Neural crest cell (in vitro differentiated cells): Measurements from ENCODE around the gene CCDC77. TPM values are rescaled to one million over a fixed set of nuclear protein-coding genes. Genes with fewer than 3 reads are reported as not detected.

ENCODE experiments used
- DNase-seq: peaks from one replicate; pipeline ENCODE4 v3.0.0; 2021; ENCODE audit warnings: low read depth, mixed read lengths, low spot score
- H3K27ac Mint-ChIP-seq: one replicate; pipeline ENCODE4 v1.8.0; 2021; ENCODE audit warnings: mild to moderate bottlenecking, mixed read lengths; ENCODE audit not compliant: unreplicated experiment
- H3K27me3 Mint-ChIP-seq: 2 replicates; pipeline ENCODE4 v1.8.0; 2021; ENCODE audit warnings: low read depth, mild to moderate bottlenecking, mixed read lengths
- H3K36me3 Mint-ChIP-seq: 2 replicates; pipeline ENCODE4 v1.8.0; 2021; ENCODE audit warnings: low read depth, mild to moderate bottlenecking, mixed read lengths
- H3K4me1 Mint-ChIP-seq: 2 replicates; pipeline ENCODE4 v1.8.0; 2021; ENCODE audit warnings: mixed read lengths
- H3K4me3 Mint-ChIP-seq: one replicate; pipeline ENCODE4 v1.8.0; 2021; ENCODE audit warnings: mild to moderate bottlenecking, mixed read lengths
- H3K9me3 Mint-ChIP-seq: 2 replicates; pipeline ENCODE4 v1.8.0; 2021; ENCODE audit warnings: mixed read lengths
- CTCF ChIP-seq: fragments of 200-600 bp; sonication (generic); conservative IDR thresholded peaks from 2 replicates; pipeline ENCODE4 v1.5.0; 2021; ENCODE audit warnings: antibody characterized with exemption, mild to moderate bottlenecking
- total RNA-seq: library from RNA; stranded (reverse); gene quantifications from 2 replicates; pipeline ENCODE4 v1.2.1, GENCODE V29; 2021

CCDC77 gene
- total RNA-seq, 1 donor from 2014 or later: 28.6 TPM

- TF ChIP-seq CTCF: no peak
- no peaks in the 10 kb centered on the region for H3K36me3 Mint-ChIP-seq
- DNase-seq: no peak
- H3K4me1 Mint-ChIP-seq: peaks cover 17% of the 10 kb centered on the region
- peaks cover 2% of the 10 kb centered on the region for H3K27me3 Mint-ChIP-seq
- H3K27ac Mint-ChIP-seq: no peak overlapping the region
- no peak overlapping the region for H3K4me3 Mint-ChIP-seq
- H3K9me3 Mint-ChIP-seq: no peaks in the 10 kb centered on the region
Measured at GRCh38 chr12:475286-475685, 73.8 kb downstream of the CCDC77 start.

GRCh38 chr12:479161-479560 lies 77.7 kb downstream of the CCDC77 start:
- Mint-ChIP-seq H3K4me1 (peaks cover 19% of the 10 kb centered on the region), H3K4me3 (no peak overlapping the region), H3K27me3 (peaks cover 6% of the 10 kb centered on the region), H3K9me3 (no peaks in the 10 kb centered on the region), H3K27ac (no peak overlapping the region), H3K36me3 (no peaks in the 10 kb centered on the region)
- DNase-seq: no peak
- no peak for TF ChIP-seq CTCF

- TF ChIP-seq CTCF: no peak
- H3K9me3 Mint-ChIP-seq: no peaks in the 10 kb centered on the region
- peaks cover 2% of the 10 kb centered on the region for H3K36me3 Mint-ChIP-seq
- H3K4me1 Mint-ChIP-seq: peaks cover 13% of the 10 kb centered on the region
- peak overlapping the region; percentile 57 for H3K27ac Mint-ChIP-seq
- DNase-seq: no peak
- no peak overlapping the region for H3K4me3 Mint-ChIP-seq
- peaks cover 4% of the 10 kb centered on the region for H3K27me3 Mint-ChIP-seq
Measured at GRCh38 chr12:480831-481816, 79.7 kb downstream of the CCDC77 start.

GRCh38 chr12:482061-482460 lies 80.6 kb downstream of the CCDC77 start:
- DNase-seq: no peak
- no peak overlapping the region for H3K4me3 Mint-ChIP-seq
- no peaks in the 10 kb centered on the region for H3K9me3 Mint-ChIP-seq
- peaks cover 8% of the 10 kb centered on the region for H3K4me1 Mint-ChIP-seq
- TF ChIP-seq CTCF: no peak
- H3K27ac Mint-ChIP-seq: no peak overlapping the region
- H3K36me3 Mint-ChIP-seq: peaks cover 4% of the 10 kb centered on the region
- peaks cover 4% of the 10 kb centered on the region for H3K27me3 Mint-ChIP-seq

- no peak for DNase-seq
- Mint-ChIP-seq H3K9me3 (peaks cover 4% of the 10 kb centered on the region), H3K27ac (no peak overlapping the region), H3K36me3 (peaks cover 6% of the 10 kb centered on the region), H3K27me3 (peaks cover 4% of the 10 kb centered on the region), H3K4me3 (no peak overlapping the region), H3K4me1 (peaks cover 5% of the 10 kb centered on the region)
- no peak for TF ChIP-seq CTCF
Measured at GRCh38 chr12:484096-484495, 82.7 kb downstream of the CCDC77 start.
